ENCODE data around the gene DNAJC12. TPM values are rescaled to one million over a fixed set of nuclear protein-coding genes. Genes with fewer than 3 reads are reported as not detected.

Gene DNAJC12
- polyA plus RNA-seq, 1 experiment = 0.13 TPM

DNA sequence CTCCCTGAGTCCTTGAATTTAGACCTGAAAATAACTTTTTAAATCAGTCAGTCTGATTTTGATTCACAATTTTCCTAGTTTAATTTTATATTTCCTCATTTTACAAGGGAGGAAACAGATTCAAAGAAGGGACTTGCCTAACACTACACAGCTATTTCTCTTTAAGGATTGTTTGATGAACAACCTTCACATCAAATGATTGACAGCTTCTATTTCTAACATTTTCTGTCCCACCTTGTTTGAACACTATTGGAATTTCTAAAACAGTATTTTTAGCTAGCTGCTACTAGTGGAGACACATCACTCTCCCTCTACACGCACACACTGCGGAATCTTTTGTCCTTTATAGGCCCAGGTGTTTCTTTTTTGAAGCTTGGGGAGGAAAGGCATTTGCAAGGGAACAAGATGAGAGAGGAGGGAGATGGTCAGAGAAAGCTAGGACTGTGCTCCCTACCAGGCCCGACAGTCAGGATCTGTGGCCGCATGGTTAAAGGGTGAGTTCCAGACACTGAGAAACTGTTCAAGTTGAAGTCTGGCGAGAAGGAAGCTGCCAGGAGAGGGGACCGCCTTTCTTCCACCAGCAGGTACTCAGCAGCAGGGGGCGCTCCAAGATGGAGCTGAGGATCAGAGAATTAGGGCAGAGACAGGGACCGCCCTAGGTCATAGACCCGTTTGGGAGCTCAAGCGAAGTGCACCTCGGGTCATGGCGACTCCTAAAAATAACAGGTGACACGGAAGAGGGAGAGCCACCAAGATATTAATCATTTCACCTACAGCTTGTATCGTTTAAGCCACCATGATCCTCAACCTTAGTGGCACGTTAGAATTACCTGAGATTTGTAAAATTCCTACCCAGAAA is 49.7 kb downstream of the DNAJC12 start:
- Histone ChIP-seq H3K27me3 (ENCODE audit: control insufficient read depth, insufficient read depth, low read length) (no peaks in the 10 kb centered on the region), H3K36me3 (ENCODE audit: control insufficient read depth, insufficient read depth, low read length) (no peaks in the 10 kb centered on the region), H3K4me3 (ENCODE audit: low read depth, low read length) (no peak overlapping the region)
- ChIA-PET POLR2A (no interaction called here), CTCF (interaction anchor here (0.6 to 3.5 kb wide), 12 partner anchors 9 to 1044 kb away, joined by 3 to 36 read pairs (median 3); no protein-coding TSS in a partner anchor)
- TF ChIP-seq, protein P1, sequence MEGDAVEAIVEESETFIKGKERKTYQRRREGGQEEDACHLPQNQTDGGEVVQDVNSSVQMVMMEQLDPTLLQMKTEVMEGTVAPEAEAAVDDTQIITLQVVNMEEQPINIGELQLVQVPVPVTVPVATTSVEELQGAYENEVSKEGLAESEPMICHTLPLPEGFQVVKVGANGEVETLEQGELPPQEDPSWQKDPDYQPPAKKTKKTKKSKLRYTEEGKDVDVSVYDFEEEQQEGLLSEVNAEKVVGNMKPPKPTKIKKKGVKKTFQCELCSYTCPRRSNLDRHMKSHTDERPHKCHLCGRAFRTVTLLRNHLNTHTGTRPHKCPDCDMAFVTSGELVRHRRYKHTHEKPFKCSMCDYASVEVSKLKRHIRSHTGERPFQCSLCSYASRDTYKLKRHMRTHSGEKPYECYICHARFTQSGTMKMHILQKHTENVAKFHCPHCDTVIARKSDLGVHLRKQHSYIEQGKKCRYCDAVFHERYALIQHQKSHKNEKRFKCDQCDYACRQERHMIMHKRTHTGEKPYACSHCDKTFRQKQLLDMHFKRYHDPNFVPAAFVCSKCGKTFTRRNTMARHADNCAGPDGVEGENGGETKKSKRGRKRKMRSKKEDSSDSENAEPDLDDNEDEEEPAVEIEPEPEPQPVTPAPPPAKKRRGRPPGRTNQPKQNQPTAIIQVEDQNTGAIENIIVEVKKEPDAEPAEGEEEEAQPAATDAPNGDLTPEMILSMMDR (IDR thresholded peaks at IDR 0.05; ENCODE audit: insufficient read depth, low read depth, low read length) = peak; percentile 49
- DNase-seq (ENCODE audit: low read depth) = no peak

DNA sequence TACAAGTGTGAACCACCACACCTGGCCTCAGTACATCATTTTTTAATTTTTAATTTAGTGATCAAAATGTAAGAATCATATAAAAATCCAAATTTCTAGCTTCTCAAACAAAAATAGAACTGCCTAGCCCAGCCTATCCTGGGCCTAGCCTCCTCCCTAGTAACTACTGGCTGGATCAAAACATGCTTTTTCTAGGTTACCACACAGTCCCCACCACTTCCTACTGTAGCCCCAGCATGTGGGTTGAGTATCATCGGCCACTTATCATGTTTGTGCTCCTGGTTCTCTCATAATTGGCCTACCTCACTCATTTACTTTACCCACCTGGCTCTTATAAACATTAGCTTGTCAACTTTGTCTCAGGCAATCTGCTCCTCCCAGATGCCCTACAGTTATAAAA is 52.9 kb downstream of the DNAJC12 start:
- POLR2A ChIA-PET = no interaction called here
- DNase-seq (ENCODE audit: low read depth) = no peak
- CTCF ChIA-PET = interaction anchor here (0.9 to 3.0 kb wide), 2 partner anchors 26 to 88 kb away, joined by 3 to 13 read pairs; no protein-coding TSS in a partner anchor
- no peaks in the 10 kb centered on the region for H3K27me3 ChIP-seq (ENCODE audit: control insufficient read depth, insufficient read depth, low read length)
- H3K4me3 ChIP-seq (ENCODE audit: low read depth, low read length) = no peak overlapping the region
- no peaks in the 10 kb centered on the region for H3K36me3 ChIP-seq (ENCODE audit: control insufficient read depth, insufficient read depth, low read length)
- TF ChIP-seq, protein P1 (IDR thresholded peaks at IDR 0.05; ENCODE audit: insufficient read depth, low read depth, low read length) = no peak

DNA sequence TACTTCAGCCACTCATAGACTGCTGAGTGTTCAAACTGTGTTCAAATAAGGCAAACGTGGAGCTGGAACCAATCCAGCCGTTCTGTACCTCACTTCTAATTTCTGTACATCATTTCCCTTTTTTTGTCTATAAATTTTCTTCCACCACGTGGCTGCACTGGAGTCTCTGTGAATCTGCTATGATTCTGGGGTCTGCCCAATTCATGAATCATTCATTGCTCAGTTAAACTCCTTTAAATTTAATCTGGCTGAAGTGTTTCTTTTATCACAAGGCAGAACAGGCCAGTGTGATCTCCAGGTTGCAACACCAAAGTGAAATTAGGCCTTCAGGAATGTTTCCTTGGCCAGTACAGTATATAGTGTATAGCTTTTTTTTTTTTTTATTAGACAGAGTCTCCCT is 53.5 kb downstream of the DNAJC12 start:
- ChIA-PET POLR2A (no interaction called here), CTCF (interaction anchor here (0.9 to 3.0 kb wide), 2 partner anchors 26 to 87 kb away, joined by 3 to 13 read pairs; no protein-coding TSS in a partner anchor)
- no peak for DNase-seq (ENCODE audit: low read depth)
- TF ChIP-seq, protein P1 (IDR thresholded peaks at IDR 0.05; ENCODE audit: insufficient read depth, low read depth, low read length) = no peak
- Histone ChIP-seq H3K27me3 (ENCODE audit: control insufficient read depth, insufficient read depth, low read length) (no peaks in the 10 kb centered on the region), H3K4me3 (ENCODE audit: low read depth, low read length) (no peak overlapping the region), H3K36me3 (ENCODE audit: control insufficient read depth, insufficient read depth, low read length) (no peaks in the 10 kb centered on the region)

DNA sequence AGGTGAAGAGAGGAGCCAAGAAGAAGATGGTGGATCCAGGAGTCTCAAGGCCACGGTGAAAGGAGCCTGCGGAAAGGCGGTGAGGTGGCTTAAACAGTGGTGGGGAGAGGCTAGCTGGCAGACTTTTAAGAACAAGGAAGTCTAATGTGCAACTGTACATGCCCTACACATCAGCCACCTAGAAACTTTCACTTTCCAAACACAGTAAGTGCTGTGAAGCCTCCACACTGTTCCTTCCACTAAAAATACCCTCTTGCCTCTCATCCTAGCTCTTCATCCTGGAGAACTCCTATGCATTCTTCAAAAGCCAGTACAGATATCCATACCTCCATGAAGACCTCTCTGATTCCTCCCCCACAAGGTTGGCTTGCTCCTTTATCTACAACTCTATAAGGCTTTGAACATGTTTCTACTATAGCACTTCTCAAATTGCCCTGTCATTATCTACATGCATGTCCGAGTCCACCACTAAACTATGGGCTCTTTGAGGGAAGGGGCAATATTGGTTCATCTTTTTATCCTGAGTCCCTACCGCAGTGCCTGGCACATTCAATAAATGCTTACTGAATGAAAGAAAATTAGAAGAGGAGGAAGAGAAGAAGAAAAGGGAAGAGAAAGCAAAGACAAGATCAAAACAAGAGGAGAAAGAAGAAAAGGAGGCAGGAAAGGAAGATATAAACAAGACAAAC is 54.2 kb downstream of the DNAJC12 start:
- Histone ChIP-seq H3K27me3 (ENCODE audit: control insufficient read depth, insufficient read depth, low read length) (no peaks in the 10 kb centered on the region), H3K4me3 (ENCODE audit: low read depth, low read length) (no peak overlapping the region), H3K36me3 (ENCODE audit: control insufficient read depth, insufficient read depth, low read length) (no peaks in the 10 kb centered on the region)
- CTCF ChIA-PET = interaction anchor here (0.6 to 3.0 kb wide), 2 partner anchors 87 to 125 kb away, joined by 3 to 13 read pairs; no protein-coding TSS in a partner anchor
- TF ChIP-seq, protein P1 (IDR thresholded peaks at IDR 0.05; ENCODE audit: insufficient read depth, low read depth, low read length) = no peak
- POLR2A ChIA-PET = no interaction called here
- DNase-seq (ENCODE audit: low read depth) = no peak

DNA sequence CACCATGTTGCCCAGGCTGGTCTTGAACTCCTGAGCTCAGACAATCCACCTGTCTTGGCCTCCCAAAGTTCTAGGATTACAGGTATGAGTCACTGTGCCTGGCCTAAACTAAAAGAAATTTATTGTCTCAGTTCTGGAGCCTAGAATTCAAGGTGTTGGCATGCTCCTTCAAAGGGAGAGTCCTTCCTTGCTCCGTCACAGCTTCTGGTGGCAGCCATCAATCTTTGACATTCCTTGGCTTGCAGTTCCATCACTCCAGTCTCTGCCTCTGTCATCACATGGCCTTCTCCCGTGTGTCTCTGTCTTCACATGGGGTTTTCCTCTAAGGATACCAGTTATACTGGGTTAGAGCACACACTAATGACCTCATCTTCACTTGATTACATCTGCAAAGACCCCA is 55.5 kb downstream of the DNAJC12 start:
- no peak overlapping the region for H3K4me3 ChIP-seq (ENCODE audit: low read depth, low read length)
- no peak for DNase-seq (ENCODE audit: low read depth)
- H3K27me3 ChIP-seq (ENCODE audit: control insufficient read depth, insufficient read depth, low read length) = no peaks in the 10 kb centered on the region
- TF ChIP-seq, protein P1 (IDR thresholded peaks at IDR 0.05; ENCODE audit: insufficient read depth, low read depth, low read length) = no peak
- no peaks in the 10 kb centered on the region for H3K36me3 ChIP-seq (ENCODE audit: control insufficient read depth, insufficient read depth, low read length)
- POLR2A ChIA-PET = no interaction called here
- CTCF ChIA-PET = interaction anchor here (1.4 to 1.9 kb wide), 2 partner anchors 9 to 85 kb away, joined by 4 to 16 read pairs; no protein-coding TSS in a partner anchor

Data from BJ (cell line).